GM10266 (cell line): ENCODE data around the gene CASR.

Experiments
- DNase-seq: peaks from one replicate; pipeline ENCODE4 v3.0.0; 2012; ENCODE audit errors: extremely low spot score
- CTCF ChIP-seq: IDR thresholded peaks from 2 replicates; pipeline ENCODE4 v1.5.1; 2012; ENCODE audit warnings: mild to moderate bottlenecking, low read depth; ENCODE audit not compliant: control insufficient read depth, insufficient read depth; ENCODE audit errors: missing control alignments

CASR gene

DNA sequence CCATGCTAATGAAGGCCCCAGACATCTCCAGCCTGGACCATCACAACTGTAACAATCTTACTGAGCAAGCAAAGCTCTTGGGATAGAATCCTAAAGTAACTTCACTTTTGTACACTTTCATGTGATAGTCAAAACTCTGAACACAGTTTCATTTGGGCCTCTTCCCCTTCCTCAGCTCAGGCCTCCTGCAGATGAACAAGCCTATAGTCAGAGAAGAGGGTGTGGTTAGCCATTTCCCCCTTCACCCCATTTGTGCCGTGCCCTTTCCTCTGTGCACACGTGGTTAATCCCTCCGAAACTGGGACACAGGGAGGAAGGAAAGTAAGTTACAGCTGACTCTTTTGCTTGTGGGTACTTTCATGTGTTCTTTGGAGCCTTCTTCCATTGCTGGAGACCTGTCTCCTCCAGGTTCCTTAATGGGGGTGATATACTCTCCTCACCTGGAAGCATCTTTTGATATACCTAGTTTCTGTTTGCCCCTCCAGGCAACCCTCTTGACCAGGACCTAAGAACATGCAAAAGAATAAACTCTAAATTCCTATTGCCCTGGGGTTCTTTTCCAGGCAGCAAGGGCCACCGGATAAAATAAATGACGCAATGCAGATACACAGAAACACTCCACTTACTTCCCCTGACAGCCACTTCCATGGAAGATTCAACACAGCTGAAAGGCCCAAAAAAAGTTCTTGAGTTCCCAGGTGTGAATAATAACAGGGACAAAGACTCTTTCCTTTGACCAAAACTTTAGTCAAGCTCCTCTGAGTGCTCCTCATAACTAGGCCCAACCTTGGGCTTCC, 112.0 kb downstream of the CASR start:
- TF ChIP-seq CTCF, result no peak
- no peak for DNase-seq

DNA sequence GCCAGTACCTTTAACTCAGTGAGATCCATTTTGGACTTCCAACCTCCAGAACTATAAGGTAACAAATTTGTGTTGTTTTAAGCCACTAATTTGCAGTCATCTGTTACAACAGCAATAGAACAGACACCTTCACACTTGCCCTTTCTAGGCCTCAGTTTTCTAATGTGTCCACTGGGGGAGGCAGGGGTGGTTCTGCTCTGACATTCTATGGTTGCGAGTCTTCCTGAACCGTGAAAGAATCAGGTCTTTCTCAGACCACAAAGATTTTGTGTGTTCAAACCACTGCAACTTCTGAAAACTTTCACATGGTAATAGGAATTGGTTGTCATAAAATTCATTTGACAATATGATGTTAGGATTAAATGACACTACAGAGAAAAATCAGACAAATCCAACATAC, 114.8 kb downstream of the CASR start:
- DNase-seq, result peak; percentile 51
- TF ChIP-seq CTCF, result peak; percentile 20

DNA sequence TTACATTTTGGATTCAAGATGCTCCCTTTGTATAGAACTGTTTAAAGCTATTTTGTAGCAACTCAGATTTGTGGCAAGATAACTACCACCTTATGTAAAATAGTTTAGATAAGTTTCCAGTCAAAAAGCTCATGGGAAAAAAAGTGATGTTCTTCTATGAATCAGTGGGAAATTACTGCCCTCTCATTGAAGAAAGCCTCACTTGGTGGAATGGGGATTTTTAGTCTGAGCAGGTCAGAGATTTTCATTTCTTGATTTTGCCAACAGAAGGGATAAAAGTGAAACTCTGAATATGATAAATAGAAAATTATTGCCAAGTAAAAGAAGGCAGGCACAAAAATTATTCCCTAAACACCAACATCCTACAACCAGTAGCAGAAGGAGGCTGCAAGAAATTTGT, 115.7 kb downstream of the CASR start:
- no peak for TF ChIP-seq CTCF

DNA sequence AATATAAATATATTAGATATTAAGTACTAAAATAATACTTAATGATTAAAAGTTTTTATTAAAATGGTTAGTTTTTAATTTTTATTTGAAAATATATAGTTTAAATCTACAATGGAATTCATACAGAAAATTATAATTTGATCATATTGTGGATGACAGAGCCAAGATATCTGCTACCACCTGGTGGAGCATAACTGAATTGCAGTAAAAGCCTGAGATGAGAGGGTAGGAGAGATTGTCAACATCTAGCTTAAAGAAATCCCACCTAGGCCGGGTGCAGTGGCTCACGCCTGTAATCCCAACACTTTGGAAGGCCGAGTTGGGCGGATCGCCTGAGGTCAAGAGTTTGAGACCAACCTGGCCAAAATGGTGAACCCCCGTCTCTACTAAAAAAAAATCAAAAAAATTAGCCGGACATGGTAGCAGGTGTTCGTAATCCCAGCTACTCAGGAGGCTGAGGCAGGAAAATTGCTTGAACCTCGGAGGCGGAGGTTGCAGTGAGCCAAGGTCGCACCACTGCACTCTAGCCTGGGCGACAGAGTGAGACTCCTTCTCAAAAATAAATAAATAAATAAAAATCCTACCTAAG, 116.5 kb downstream of the CASR start:
- peak; percentile 60 for TF ChIP-seq CTCF
- no peak for DNase-seq

More for the DNA sequence above, 115.7 kb downstream of the CASR start:
- DNase-seq, result no peak

GRCh38 chr3:122301063-122301462, 117.6 kb downstream of the CASR start:
- no peak for TF ChIP-seq CTCF
- DNase-seq, result no peak

DNA sequence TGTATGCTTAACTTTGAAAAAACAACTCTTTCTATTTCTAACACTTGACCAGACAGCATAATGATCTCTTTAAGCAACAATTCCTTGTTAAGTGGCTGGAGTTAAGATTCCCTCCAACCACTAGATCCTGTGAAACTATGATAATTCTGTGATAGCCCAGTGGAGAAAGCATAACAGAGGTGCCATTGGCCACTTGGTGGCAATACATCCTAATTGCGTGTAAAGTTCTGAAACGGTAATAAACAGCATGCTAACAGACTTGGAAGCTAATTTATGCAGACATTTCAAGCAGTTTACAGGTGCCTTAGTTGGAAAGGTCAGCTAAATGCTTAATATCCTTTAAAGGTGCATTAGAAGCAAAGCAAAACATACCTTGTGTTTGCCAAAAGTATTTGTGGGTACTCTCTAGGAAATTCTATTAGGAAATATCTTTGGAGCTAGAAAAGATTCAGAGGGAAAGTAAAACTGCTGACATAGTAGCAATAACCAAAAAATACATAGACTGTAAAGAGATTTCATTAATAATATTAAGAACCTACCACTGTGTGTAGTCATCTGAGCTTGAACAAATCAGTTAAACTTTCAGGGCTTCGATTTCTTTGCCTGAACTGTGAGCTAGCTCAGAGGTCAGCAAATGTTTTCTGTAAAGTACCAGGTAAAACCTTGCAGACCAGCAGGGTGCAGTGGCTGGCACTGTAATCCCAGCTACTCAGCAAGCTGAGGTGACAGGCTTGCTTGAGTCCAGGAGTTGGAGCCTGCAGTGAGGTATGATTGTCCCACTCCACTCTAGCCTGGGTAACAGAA, 122.6 kb downstream of the CASR start:
- peak; percentile 53 for TF ChIP-seq CTCF
- DNase-seq, result no peak

GRCh38 chr3:122306622-122306953, 123.1 kb downstream of the CASR start:
- DNase-seq, result no peak
- TF ChIP-seq CTCF, result no peak
